Cerebellar nuclear complex (tissue), 1 donor: Measurements from ENCODE around the gene FER1L5.

ENCODE experiments used
- DNase-seq, 2 experiments: peaks; one replicate each; lab custom pipeline; 2025; lab: John Stamatoyannopoulos, UW

Gene FER1L5

DNA sequence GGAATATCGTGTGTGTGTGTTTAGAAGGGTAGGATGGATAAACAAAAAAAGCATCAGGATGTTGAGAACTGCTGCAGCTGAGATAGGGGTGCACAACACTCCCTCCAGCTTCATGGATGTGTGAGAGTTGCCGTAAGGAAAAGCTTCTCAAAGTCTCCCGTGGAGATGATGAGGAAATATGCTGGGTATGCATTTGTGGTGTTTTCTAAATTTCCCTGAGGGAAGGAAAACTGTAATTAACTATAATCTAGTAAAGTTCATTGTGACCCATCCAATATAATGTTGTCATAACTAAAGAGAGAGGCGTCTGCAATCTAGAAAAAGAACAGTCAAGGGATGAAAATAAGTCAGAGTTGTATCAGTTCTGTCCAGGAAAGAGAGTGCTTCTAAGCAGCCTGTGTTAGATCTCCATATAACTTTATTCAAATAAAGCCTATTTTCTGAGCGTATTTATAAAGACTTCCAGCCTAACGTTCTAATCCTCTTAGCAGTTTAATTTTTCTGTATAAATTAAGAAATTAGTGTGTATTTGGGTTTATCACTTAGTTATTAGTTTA is 104.6 kb downstream of the FER1L5 start:
- no peak for DNase-seq

DNA sequence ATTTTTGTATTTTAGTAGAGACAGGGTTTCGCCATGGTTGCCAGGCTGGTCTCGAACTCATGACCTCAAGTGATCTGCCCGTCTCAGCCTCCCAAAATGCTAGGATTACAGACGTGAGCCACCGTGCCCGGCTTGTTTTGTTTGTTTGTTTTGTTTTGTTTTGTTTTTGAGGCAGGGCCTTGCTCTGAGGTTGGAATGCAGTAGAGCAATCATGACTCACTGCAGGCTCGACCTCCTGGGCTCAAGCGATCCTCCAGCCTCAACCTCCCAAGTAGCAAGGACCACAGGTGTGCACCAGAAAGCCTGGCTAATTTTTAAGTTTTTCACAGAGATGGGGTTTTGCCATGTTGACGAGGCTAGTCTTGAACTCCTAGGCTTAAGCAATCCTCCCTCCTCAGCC is 109.2 kb downstream of the FER1L5 start:
- no peak for DNase-seq

GRCh38 chr2:96753661-96754282 is 111.2 kb downstream of the FER1L5 start:
- DNase-seq: no peak

DNA sequence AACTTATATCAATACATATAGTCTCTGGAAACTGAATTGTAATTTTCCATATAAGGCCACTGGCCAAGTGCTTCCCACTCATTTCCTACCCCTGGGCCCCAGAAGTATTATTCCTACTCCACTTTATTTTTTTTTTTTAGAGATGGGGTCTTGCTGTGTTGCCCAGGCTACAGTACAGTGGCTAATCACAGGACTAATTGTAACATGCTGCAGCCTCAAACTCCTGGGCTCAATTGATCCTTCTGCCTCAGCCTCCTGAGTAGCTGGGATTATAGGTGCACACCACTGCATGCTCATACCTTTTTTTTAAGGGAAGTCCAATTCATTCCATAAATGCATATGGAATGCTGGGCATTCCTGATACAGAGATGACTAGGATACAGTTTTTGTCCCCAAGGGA is 111.8 kb downstream of the FER1L5 start:
- no peak for DNase-seq
